Spleen (tissue), 11 donors: Measurements from ENCODE around the gene DUS1L. TPM values are rescaled to one million over a fixed set of nuclear protein-coding genes. Genes with fewer than 3 reads are reported as not detected.
"Not testable (repeated sequence)": the region's sequence is repeated elsewhere in the genome, so short reads cannot be mapped to it uniquely, and the experiment has no call there.

ENCODE experiments used
- DNase-seq: peaks from one replicate; pipeline ENCODE4 v3.0.0-alpha.2; 2020
- H3K27ac ChIP-seq, 8 donors: fragments of 200-600 bp; sonication (generic) in 7 of 8; 1 replicate in 4 of 8; 2 replicates in 4 of 8; pipeline versions ENCODE4 v1.5.0 to v1.8.0; 2016 to 2021; ENCODE audit warnings: inconsistent platforms in 4 of 8, mild to moderate bottlenecking in 4 of 8, moderate library complexity in 1 of 8
- H3K27me3 ChIP-seq, 7 donors: fragments of 200-600 bp; sonication (generic) in 6 of 7; replicated peaks in 1 of 7; 1 replicate in 4 of 7; 2 replicates in 3 of 7; pipeline versions ENCODE4 v1.5.0 to v1.8.0; 2016 to 2021; ENCODE audit warnings: inconsistent platforms in 3 of 7, mild to moderate bottlenecking in 1 of 7
- H3K36me3 ChIP-seq, 6 donors: fragments of 200-600 bp; sonication (generic) in 5 of 6; 1 replicate in 4 of 6; 2 replicates in 2 of 6; pipeline versions ENCODE4 v1.5.0 to v1.8.0; 2016 to 2021; ENCODE audit warnings: inconsistent platforms in 2 of 6
- H3K4me1 ChIP-seq, 6 donors: fragments of 200-600 bp; sonication (generic) in 5 of 6; 1 replicate in 3 of 6; 2 replicates in 3 of 6; pipeline versions ENCODE4 v1.5.0 to v1.8.0; 2016 to 2021; ENCODE audit warnings: inconsistent platforms in 3 of 6
- H3K4me3 ChIP-seq, 8 donors: fragments of 200-600 bp; sonication (generic) in 7 of 8; 1 replicate in 4 of 8; 2 replicates in 4 of 8; pipeline versions ENCODE4 v1.5.0 to v1.8.0; 2016 to 2021; ENCODE audit warnings: inconsistent platforms in 4 of 8, mild to moderate bottlenecking in 4 of 8, moderate library complexity in 2 of 8
- H3K9me3 ChIP-seq, 8 donors: fragments of 200-600 bp; sonication (generic) in 7 of 8; 1 replicate in 4 of 8; 2 replicates in 4 of 8; pipeline versions ENCODE4 v1.5.0 to v1.8.0; 2016 to 2021; ENCODE audit warnings: inconsistent platforms in 4 of 8
- CTCF ChIP-seq, 11 experiments: fragments of 200-600 bp in 7 of 11; fragments of 450-650 bp in 4 of 11; sonication (generic) in 4 of 11; IDR thresholded peaks in 8 of 11; conservative IDR thresholded peaks in 3 of 11; 1 replicate in 7 of 11; 2 replicates in 4 of 11; pipeline versions ENCODE4 v1.4.0 to v1.8.0; 2016 to 2021; ENCODE audit warnings: antibody characterized with exemption in 11 of 11, inconsistent platforms in 4 of 11, mild to moderate bottlenecking in 1 of 11
- POLR2A ChIP-seq, 3 donors: fragments of 450-650 bp; IDR thresholded peaks; one replicate each; pipeline ENCODE4 v1.5.1; 2017; ENCODE audit warnings: antibody characterized with exemption in 3 of 3, mild to moderate bottlenecking in 1 of 3
- POLR2AphosphoS5 ChIP-seq, 3 donors: sonication (generic); formaldehyde crosslinking; IDR thresholded peaks; one replicate each; pipeline ENCODE4 v1.5.1; 2017; ENCODE audit warnings: antibody characterized with exemption in 3 of 3
- WGBS, 5 donors: extraction: QIAGEN DNeasy Blood & Tissue Kit in 3 of 5; methylation state at CpG; one replicate each; pipeline versions ENCODE4 v1.1.5 to v1.1.7; 2013 to 2018; 5-methylcytosine and 5-hydroxymethylcytosine counted together
- intact Hi-C: fragments of 100-400 bp; cut with DNase I; formaldehyde crosslinking; loops from one replicate; pipeline ENCODE4 v1.15.0; 2023; ENCODE audit warnings: low total_unique reads
- polyA plus RNA-seq, 3 donors: library from polyadenylated mRNA; stranded (reverse); fragments of 200-250 nt; gene quantifications; one replicate each; pipeline ENCODE4 v1.2.1, GENCODE V29; 2013
- total RNA-seq, 7 donors: library from RNA; depleted of rRNA in 3 of 7; stranded (reverse); fragments of >200 nt in 3 of 7; fragmentation: NEBNext Ultra II Directional in 4 of 7; extraction: Animal tissue kit (Norgen Biotek cat#: 25700) in 4 of 7; gene quantifications; one replicate each; pipeline versions ENCODE4 v1.1.0 to v1.2.1, GENCODE V29; 2016 to 2021
- donor health status: healthy with polysubstance abuse.
- donor health status: DM: no; HTN: no; CAD: no; lungs with moderate emphysema.
- donor health status: DM: no; HTN: no; CAD: no.
- donor health status: Bipolar disorder and iron deficiency.
- donor health status: healthy.
- donor health status: DM: no; HTN: no; CAD: no.
- donor health status: DM: yes; HTN: yes; CAD: no.

The DUS1L gene
- total and polyA plus RNA-seq, 10 donors: 76.4 to 174 (median 103) TPM

DNA sequence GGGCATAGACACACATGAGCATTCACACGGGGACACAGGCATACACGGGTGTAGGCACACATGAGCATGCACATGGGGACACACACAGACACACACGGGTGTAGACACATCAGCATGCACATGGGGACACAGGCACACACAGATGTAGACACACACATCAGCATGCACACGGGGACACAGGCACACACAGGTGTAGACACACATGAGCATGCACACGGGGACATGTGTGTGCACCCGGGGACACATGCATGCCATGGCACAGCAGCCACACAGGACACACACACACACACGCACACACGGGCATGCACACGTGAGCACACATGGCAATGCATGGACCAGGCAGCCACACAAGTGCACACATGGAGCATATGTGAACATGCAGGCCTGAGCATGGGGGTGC, 23.0 kb downstream of the DUS1L start:
- Histone ChIP-seq H3K27me3 (no peaks in the 10 kb centered on the region), H3K4me3 (no peak overlapping the region), H3K4me1 (peaks cover 0 to 15% (median 6%) of the 10 kb centered on the region in 6 donors), H3K27ac (no peak overlapping the region), H3K36me3 (peaks cover 0 to 14% (median 6%) of the 10 kb centered on the region in 6 donors), H3K9me3 (no peaks in the 10 kb centered on the region)
- intact Hi-C loops: loop anchor here (10.0 kb wide), 1 partner anchor 62 kb away; no protein-coding TSS in a partner anchor
- no peak for DNase-seq
- TF ChIP-seq POLR2AphosphoS5 (IDR thresholded peaks at IDR 0.05): no peak
- TF ChIP-seq CTCF (IDR thresholded peaks at IDR 0.05 in 8 of 11, conservative IDR thresholded peaks at IDR 0.05 in 3 of 11): no peak
- no peak for TF ChIP-seq POLR2A (IDR thresholded peaks at IDR 0.05)
- 88 to 94% (median 90%) methylated on average over 9 of the region's 9 CpGs for WGBS, 5 donors

GRCh38 chr17:82041144-82041814, 24.3 kb downstream of the DUS1L start:
- WGBS, 5 donors: 73 to 88% (median 80%) methylated on average over 17 of the region's 17 CpGs
- TF ChIP-seq POLR2A (IDR thresholded peaks at IDR 0.05) (no peak), POLR2AphosphoS5 (IDR thresholded peaks at IDR 0.05) (no peak), CTCF (IDR thresholded peaks at IDR 0.05 in 8 of 11, conservative IDR thresholded peaks at IDR 0.05 in 3 of 11) (no peak)
- no peak overlapping the region for H3K4me3 ChIP-seq
- DNase-seq: no peak
- intact Hi-C loops: loop anchor here (10.0 kb wide), 1 partner anchor 64 kb away; no protein-coding TSS in a partner anchor
- H3K9me3 ChIP-seq: no peaks in the 10 kb centered on the region
- no peaks in the 10 kb centered on the region for H3K27me3 ChIP-seq
- no peak overlapping the region for H3K27ac ChIP-seq
- peaks cover 5 to 28% (median 17%) of the 10 kb centered on the region in 6 donors for H3K4me1 ChIP-seq
- peaks cover 0 to under 1% (median 0%) of the 10 kb centered on the region in 6 donors for H3K36me3 ChIP-seq

- 94 to 98% (median 95%) methylated on average over 6 to 8 of the region's 8 CpGs for WGBS, 5 donors
- intact Hi-C loops: loop anchor here (10.0 kb wide), 1 partner anchor 65 kb away; no protein-coding TSS in a partner anchor
- no peak overlapping the region for H3K27ac ChIP-seq
- TF ChIP-seq POLR2A (IDR thresholded peaks at IDR 0.05) (no peak), POLR2AphosphoS5 (IDR thresholded peaks at IDR 0.05) (no peak), CTCF (IDR thresholded peaks at IDR 0.05 in 8 of 11, conservative IDR thresholded peaks at IDR 0.05 in 3 of 11) (no peak)
- no peaks in the 10 kb centered on the region for H3K27me3 ChIP-seq
- H3K4me1 ChIP-seq: peaks cover 6 to 42% (median 22%) of the 10 kb centered on the region in 6 donors
- no peak overlapping the region for H3K4me3 ChIP-seq
- peaks cover 0 to 12% (median 0%) of the 10 kb centered on the region in 6 donors for H3K36me3 ChIP-seq
- H3K9me3 ChIP-seq: no peaks in the 10 kb centered on the region
- DNase-seq: no peak
These were observed 25.8 kb downstream of the DUS1L start for GRCh38 chr17:82039695-82040299.

DNA sequence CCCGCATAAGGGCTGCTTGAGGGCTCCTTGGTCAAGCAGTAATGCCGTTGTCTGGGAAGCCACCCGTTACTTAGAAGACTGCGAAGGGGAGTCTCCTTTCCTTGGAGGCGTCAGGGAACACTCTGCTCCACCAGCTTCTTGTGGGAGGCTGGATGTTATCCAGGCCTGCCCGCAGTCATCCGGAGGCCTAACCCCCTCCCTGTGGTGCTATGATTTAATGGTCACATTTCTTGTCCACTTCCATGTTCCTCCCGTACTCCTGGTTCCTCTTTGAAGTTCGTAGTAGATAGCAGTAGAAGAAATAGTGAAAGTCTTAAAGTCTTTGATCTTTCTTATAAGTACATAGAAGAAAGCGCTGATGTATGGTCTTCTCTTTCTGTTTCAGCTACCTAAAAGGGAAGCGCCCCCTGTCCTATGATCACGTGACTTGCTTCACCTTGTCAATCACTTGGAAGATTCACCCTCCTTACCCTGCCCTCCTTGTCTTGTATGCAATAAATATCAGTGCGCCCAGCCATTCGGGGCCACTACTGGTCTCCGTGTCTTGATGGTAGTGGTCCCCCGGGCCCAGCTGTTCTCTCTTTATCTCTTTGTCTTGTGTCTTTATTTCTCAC, 26.7 kb downstream of the DUS1L start:
- H3K27ac ChIP-seq, H3K9me3 ChIP-seq, H3K4me3 ChIP-seq, intact Hi-C loops, DNase-seq, H3K27me3 ChIP-seq: not testable (repeated sequence)
- WGBS, 5 donors: 66 to 80% (median 78%) methylated on average over 16 of the region's 16 CpGs
- peaks cover 0 to 12% (median 0%) of the 10 kb centered on the region in 6 donors for H3K36me3 ChIP-seq
- H3K4me1 ChIP-seq: peaks cover 6 to 42% (median 22%) of the 10 kb centered on the region in 6 donors
